NCI-H2196 treated with DMSO at 0.1 percent for 48 hours (cell line): ENCODE data around the gene DDIT3.
A peak's percentile ranks its signal among the peaks of the same experiment; 100 is the strongest.

Source experiments
- DNase-seq: peaks from one replicate; lab custom pipeline; 2025; ENCODE audit not compliant: unreplicated experiment; lab: John Stamatoyannopoulos, UW

Gene DDIT3

GRCh38 chr12:57547288-57548012, 27.1 kb upstream of the DDIT3 start:
- DNase-seq: no peak

DNA sequence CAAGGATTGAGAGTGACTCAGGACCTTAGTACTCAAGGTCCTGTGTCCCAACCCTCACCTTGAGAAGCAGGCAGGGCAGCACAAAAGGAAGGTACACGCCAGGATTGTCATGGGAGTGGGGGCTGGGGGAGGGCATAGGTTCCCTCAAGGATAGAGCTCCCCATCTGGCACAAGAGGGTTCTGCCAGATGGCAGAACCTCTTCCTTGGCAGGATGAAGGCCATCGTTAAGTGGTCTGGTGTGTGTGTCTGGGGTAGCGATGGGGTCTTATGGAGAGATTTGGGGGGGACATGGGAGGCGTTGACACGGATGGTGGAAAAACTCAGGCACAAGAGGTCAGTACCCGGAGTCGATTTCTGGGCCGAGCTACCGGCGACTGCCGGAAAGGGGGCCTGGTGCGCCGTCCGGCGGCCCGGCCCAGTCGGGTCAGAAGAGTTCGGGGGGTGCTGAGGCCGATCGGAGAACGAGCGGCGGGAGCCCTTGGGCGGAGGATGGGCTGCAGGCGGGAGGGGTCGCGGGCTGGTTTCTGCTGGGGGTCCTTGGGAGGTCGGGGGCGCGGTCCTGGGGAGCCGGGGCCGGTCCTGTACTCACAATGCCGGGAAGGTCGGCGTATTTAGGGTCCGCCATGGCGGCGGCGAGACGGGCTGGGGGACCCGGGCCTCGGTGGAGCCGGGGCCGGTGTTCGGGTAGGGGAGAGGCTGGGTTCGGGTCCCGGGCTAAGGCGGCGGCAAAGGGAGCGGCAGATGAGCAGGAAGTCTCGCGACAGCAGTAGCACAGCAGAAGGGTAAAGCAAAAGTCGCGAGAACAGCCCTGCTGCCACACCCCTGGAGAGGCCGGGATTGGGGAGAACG, 26.3 kb upstream of the DDIT3 start, which contains the start of gene DCTN2:
DCTN2 (minus strand) TSS at position 755 of the 850 bp plus-strand sequence; CDS start at position 626, 129 bp downstream.
- peak; percentile 98 for DNase-seq

DNA sequence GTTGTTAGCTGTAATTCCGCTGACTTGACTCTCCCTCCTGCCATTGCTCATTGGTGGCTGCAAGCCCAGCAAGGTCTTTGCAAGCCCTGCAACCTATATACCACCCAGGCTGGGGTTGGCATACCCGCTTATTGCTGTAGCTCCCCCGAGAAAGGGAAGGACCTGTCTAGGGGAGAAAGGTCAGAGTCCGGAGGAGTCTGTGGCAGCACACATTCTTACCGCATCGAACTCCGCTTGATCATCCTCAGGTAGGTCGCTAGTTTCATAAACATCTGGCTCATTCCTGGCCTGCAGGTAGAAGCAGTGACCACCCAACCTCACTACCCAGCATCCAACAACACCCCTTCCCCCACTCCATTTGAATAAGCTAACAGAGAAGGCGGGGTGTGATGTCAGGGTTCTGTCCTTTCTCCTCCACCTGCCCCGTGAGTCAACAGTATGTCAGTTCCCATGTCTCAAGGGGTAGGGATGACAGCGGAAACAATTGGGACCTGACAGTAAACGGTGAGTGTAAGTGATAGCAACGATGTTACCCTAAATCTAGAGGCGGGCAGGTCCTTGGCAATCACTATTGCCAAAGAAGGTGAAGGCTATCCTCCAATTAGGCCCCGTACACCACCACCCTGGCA, 25.6 kb upstream of the DDIT3 start:
- DNase-seq: no peak

DNA sequence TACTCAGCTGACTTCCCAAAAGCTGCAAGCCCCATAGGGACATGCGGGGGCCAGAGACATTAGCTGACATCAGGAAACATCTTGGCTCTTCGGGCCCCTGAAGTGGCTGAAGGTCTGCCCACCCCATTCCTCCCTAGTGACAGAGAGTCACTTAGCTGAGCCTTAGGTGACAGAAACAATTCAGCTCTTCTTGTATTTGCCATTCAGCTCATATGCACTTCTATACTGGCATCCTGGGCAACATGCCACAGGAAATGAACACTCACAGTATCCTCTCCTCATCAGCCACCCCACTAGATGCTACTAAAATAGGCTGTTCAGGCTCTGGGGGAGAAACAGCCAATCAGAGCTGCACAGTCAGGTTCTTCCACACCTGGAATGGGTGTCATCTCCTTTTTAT, 23.3 kb upstream of the DDIT3 start:
- peak; percentile 45 for DNase-seq

GRCh38 chr12:57541717-57542116, 21.4 kb upstream of the DDIT3 start:
- DNase-seq: no peak

DNA sequence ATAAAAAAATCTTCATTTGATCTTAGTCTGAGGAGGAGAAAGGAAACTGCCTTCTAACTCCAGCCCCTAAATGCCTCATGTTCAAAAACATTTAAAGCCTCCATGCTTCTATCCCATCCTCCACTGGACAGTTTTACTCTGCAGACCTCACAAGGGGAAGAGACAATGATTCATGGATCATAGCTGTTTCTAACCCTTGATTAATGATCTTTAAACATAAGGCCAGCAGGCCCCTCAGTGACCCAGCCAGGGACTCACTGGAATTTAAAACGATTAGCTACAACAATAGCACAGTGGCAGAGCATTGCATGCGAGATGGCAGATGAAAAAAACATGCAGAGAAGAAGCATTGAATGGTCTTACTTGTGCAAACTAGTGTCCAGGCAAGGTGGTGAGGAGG, 20.7 kb upstream of the DDIT3 start:
- DNase-seq: no peak

DNA sequence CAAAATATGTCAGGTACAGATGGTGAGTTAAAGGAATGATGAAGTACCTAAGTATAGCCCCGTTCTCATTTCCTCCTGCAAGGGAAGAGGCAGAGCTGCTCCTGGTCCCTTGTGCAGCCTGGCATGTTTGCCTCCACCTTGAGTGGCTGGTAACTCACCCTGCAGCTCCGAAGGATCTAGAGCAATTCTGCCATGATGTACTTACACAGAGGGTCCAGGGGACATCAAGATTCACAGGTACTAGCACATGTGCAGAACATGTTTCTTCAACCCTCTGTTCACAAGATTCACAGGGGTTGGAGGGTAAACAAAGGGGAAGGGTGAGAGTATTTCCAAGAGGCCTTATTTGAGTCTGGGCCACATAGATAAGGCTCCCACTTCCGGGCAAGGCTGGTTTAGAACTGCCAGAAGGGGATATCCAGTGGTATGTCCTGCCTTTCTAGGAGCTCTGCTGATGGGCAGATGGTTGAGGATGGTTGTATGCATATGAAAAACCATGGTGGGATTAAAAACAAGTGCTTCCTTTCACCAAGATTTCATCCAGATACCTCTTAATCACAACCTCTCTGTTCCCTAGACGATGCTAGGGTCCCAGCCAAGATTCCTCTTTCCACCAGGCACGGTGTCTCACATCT, 18.9 kb upstream of the DDIT3 start:
- no peak for DNase-seq

- DNase-seq: no peak
These were observed 16.3 kb upstream of the DDIT3 start for GRCh38 chr12:57536597-57536942.

DNA sequence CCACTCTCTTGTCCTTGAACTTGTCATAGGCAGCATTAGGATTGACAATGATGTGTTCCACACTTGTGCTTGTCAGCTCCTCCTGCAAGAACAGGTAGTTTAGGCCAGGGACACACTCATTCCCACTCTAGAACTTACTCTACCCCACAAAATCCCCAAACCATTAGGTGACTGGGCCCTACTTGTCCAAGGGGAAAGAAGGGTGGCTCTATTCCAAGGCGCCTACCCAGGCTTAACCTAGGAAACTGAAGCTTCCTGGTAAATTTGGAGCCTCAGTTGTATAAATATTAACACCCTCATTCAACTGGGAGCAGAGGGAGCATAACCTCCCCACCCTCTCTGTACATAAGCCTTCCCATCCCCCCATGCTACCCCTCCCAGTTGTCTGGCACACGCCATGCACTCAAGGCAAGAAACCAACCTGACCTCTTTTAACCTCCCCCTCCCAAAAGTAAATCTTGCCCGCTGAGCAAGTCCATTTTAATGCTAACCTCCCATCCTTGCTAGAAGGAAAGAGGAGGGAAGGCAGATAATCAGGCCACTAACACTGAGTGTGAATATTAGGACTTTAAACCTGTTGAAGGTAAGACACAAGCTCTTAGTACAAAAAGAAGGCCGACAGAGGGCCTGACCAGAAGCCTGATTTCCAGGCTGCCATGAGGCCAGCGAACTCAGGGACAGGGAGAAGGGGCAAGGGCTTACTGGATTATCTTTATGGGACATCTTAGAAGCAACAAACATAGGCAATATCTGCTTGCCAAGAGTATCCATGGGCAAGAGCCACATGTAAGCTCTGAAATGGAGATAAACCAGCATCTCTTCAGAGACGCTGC, 15.7 kb upstream of the DDIT3 start:
- DNase-seq: no peak

- no peak for DNase-seq
These were observed 14.8 kb upstream of the DDIT3 start for GRCh38 chr12:57534991-57535543.

- DNase-seq: no peak
These were observed 13.9 kb upstream of the DDIT3 start for GRCh38 chr12:57534250-57534649.

DNA sequence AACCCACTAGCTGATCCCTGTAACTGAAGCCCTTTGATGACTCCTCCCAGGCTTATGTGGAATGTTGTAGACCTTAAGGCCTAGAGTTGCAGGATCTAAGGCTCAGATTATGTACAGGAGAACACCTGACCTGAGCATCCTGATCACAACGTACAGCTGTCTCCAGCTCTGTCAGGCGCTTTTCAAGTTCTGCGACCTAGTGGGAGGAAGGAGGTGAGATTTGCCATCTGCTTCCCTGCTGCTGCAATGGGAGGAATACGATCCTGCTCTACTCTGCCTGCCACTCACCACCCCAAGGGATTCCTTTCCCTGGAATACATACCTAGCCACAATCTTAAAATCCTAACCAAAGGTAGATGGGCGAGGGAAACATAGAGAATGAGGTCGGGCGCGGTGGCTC, 12.8 kb upstream of the DDIT3 start:
- no peak for DNase-seq

GRCh38 chr12:57531836-57532235, 11.5 kb upstream of the DDIT3 start:
- no peak for DNase-seq

DNA sequence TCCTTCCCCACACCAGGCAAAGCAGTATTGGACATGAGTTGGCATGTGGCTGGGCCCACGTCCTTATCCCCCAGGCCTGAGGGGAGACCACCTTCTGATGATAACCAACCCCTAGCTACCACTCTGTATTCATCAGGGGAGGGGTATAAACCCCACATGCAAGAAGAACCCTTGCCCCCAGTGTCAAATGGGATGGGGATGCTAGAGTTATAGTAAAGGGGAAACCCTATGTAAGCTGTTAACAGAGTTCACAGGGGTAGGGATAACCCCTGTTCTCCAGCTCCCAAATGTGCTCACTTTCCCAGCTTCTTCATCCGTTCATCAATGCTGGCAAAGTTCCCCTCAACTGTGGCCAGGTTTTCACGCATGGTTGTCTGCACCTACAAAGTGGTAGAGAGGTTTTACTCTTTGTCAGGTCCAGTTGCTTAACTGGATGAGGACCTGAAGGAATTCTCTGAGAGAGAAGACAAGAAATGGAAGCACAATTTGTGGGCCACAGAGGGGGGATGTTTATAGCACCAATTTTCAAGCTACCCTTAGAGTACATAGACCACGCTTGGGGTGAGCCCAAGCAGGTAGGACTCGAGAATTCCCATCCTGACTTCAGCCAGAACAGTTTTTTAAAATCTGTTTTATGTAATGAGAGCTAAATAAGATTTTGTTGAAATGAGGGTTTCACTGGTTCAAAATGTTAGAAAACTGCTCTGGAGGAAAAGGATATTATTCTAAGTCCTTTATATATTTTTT, 10.3 kb upstream of the DDIT3 start:
- DNase-seq: no peak

DNA sequence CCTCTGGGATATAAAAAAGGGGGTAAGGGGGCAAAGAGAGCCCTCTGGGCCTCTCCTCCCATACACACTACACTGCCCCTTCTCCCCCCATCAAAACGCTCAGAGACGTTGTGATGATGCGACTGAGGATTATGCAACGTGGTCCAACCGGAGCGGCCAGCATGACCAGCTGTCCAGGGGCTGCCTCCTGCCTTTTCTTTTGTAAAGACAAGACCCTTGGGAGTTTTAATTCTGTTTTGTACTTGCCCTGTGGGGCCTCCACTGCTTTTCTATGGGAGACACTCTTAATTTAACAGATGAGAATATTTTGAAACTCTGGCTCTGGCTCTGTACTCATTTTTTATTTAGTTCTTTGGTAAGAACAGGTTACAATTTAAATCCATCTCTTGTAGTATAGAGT, 9.5 kb upstream of the DDIT3 start:
- no peak for DNase-seq

DNA sequence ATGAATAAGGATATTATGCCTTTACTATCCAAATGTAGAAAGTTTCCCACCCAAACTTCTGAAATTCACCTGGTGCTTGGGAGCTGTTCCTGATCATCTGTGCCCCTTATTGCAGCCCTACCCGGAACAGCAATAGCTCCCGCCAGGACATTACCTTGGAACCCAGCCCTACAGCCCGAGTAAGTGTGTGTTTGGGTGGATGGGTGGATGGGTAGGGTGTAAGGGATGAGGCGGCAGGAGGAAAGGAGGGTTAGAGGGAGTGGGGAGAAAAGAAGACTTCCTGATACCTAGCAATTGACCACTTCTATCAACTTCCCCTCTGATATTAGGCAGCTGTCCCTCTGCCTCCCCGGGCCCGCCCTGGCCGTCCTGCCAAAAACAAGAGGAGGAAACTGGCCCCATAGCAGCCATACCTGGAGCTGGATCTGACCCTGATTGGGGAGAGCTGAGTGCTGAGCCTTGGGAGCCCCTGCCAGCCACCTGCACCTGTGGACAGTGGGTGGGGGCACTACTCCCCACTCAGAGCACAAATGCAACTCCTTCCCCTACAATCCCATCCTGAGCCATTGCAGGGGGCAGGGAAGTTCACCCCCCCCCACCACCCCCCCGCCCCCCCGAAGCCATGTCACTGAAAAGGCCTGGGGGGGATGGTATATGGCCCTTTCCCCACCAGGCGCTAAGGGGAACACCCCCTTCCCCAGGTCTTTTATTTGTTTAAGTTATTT, 8.7 kb upstream of the DDIT3 start:
- no peak for DNase-seq

GRCh38 chr12:57528176-57528575, 7.9 kb upstream of the DDIT3 start:
- no peak for DNase-seq

DNA sequence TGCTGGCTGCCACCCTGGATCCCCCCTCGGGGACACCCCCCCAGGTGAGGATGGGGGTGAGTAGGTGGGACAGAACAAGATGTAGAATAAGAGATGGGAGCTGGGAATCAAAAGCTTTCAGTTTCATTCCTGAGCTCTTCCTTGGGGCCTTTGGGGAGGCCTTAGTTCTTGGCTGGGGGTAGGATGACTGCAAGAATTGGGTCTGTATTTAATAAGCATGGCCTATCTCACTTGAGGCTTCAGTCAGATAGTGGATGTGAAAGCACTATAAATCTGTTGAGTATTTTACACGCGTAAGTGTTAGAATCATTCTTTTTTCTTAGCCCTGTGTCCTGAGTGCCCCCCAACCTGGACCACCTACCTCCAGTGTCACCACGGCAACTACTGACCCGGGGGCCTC, 6.9 kb upstream of the DDIT3 start:
- no peak for DNase-seq
